Uterine smooth muscle cell (primary cell): Measurements from ENCODE around the gene KRT78. TPM values are rescaled to one million over a fixed set of nuclear protein-coding genes. Genes with fewer than 3 reads are reported as not detected.

Experiments used
- total RNA-seq: library from RNA; depleted of rRNA; stranded (reverse); fragments of >200 nt; gene quantifications from 2 replicates; pipeline ENCODE4 v1.2.3, GENCODE V29; 2014

Gene KRT78, protein sequence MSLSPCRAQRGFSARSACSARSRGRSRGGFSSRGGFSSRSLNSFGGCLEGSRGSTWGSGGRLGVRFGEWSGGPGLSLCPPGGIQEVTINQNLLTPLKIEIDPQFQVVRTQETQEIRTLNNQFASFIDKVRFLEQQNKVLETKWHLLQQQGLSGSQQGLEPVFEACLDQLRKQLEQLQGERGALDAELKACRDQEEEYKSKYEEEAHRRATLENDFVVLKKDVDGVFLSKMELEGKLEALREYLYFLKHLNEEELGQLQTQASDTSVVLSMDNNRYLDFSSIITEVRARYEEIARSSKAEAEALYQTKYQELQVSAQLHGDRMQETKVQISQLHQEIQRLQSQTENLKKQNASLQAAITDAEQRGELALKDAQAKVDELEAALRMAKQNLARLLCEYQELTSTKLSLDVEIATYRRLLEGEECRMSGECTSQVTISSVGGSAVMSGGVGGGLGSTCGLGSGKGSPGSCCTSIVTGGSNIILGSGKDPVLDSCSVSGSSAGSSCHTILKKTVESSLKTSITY
- total RNA-seq: not detected in 2 replicates

GRCh38 chr12:52848661-52849255 is at the start of gene KRT78:
KRT78 (minus strand) TSS chr12:52848994; CDS start chr12:52848930, 64 bp downstream.

GRCh38 chr12:52833922-52834726 is 14.7 kb downstream of the KRT78 start, which contains the start of gene KRT79:
KRT79 (minus strand) TSS chr12:52834311; CDS start chr12:52834260, 51 bp downstream.

DNA sequence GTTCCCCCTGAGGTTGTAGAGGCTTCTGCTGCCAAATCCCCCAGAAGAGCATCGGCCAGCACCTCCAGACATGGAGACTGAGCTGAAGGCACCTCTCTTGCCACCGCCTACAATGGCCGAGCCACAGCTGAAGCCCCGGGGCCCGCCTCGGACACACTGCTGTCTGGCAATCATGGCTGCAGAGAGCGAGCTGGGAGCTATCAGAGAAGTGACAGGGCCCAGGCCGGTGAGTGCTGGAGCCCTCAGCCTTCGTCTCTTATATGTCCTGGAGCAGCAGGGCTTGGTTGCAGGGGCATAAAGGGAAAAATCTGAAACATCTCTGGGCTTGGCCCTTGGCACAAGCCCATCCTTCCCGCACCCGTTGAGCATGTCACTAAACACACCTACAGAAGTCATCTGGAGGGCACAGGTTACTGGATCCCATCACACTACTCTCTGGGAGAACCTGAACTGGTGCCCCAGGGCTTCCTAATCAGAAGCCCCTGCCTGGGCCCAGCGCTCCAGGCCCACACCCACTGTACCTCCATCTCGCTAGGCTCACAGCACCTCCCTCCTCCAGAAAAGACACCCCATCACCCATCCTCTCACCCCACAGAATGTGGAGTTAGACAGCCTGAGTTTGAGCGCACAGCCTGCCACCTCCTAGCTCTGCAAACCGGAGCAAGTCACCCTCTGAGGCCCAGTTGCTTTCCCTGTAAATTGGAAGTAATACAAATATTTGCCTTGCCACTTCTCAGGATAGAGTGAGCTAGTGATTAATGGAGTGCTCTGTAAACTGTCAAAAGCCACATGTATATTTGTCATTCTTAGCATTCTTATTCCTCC is 34.7 kb downstream of the KRT78 start, which contains the start of gene KRT4:
Gene KRT4 (minus strand): TSS at position 232 of the 825 bp plus-strand sequence. CDS start 58 bp downstream, at position 174.

DNA sequence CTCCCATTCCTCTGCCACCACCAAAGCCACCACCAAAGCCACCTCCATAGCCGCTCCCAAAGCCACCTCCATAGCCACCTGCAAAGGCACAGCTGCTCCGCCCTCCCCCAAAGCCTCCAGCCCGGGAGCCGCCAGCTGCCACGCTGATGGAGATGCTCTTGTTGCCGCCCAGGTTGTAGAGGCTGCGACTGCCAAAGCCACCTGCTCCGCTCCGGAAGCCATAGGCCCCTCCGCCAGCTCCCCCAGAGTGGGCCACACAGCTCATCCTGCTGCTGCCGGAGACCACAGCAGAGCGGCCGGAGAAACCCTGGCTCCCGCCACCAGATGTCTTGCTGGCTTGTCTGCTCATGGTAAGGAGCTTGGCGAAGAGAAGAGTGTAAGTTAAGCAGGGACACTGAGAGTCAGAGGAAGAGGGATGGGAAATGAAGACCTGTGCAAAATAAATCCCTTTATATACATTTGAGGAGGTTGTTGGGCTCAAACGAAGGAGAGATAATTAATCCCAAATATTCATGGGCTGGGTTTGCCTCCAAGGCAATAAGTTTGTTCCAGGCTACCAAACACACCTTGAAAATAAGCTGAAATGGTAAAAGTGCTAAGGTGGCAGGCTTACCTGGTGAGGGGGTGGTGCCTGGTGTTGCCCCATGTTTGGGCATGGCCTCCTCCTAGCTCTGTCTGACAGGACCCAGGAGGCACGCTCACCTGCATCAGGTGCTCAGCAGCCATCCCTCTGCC is 52.9 kb downstream of the KRT78 start, which contains the start of gene KRT3:
Gene KRT3 (minus strand): TSS at position 424 of the 735 bp plus-strand sequence. CDS start 75 bp downstream, at position 349.

Other genes with a start within 250 kb of the KRT78 start
- gene KRT72, start 247.5 kb downstream of the KRT78 start, total RNA-seq: not detected in 2 replicates
- gene KRT73, start 230.4 kb downstream of the KRT78 start, total RNA-seq: not detected in 2 replicates
- gene KRT2, start 196.8 kb downstream of the KRT78 start, total RNA-seq: not detected in 2 replicates
- gene KRT1, start 168.6 kb downstream of the KRT78 start, total RNA-seq: not detected in 2 replicates
- gene KRT77, start 145.5 kb downstream of the KRT78 start, total RNA-seq: not detected in 2 replicates
- gene KRT76, start 71.6 kb downstream of the KRT78 start, total RNA-seq: not detected in 2 replicates
- gene KRT3, start 52.9 kb downstream of the KRT78 start, total RNA-seq: not detected in 2 replicates
- gene KRT4, start 34.9 kb downstream of the KRT78 start, total RNA-seq: under 0.01 TPM in 1 of 2 replicates, not detected in the other
- gene KRT79, start 14.7 kb downstream of the KRT78 start, total RNA-seq: not detected in 2 replicates
- 7.7 and 9.7 TPM in 2 replicates for gene KRT8, start 56.1 kb upstream of the KRT78 start, total RNA-seq
- gene KRT18, start 100.1 kb upstream of the KRT78 start, total RNA-seq: 34.6 and 35.4 TPM in 2 replicates
- gene EIF4B, start 157.5 kb upstream of the KRT78 start, total RNA-seq: 985 and 1,506 TPM in 2 replicates
- 27.6 and 30.5 TPM in 2 replicates for gene TNS2, start 201.1 kb upstream of the KRT78 start, total RNA-seq
- gene SPRYD3, start 230.4 kb upstream of the KRT78 start, total RNA-seq: 28.1 and 31.3 TPM in 2 replicates
- 300 and 444 TPM in 2 replicates for gene IGFBP6, start 248.7 kb upstream of the KRT78 start, total RNA-seq